MG63 (cell line): ENCODE data around the gene ZNF230. TPM values are rescaled to one million over a fixed set of nuclear protein-coding genes. Genes with fewer than 3 reads are reported as not detected.

Experiments
- DNase-seq: peaks from one replicate; pipeline ENCODE4 v3.0.0-alpha.2; 2020
- H3K27me3 ChIP-seq: fragments of 250-450 bp; sonication (Bioruptor Pico); 2 replicates; pipeline ENCODE4 v1.5.1; 2020; ENCODE audit warnings: mild to moderate bottlenecking, moderate library complexity
- H3K36me3 ChIP-seq: fragments of 250-450 bp; sonication (Bioruptor Pico); 2 replicates; pipeline ENCODE4 v1.5.1; 2020; ENCODE audit warnings: mild to moderate bottlenecking, moderate library complexity
- H3K4me3 ChIP-seq: fragments of 250-450 bp; sonication (Bioruptor Pico); 2 replicates; pipeline ENCODE4 v1.5.1; 2020; ENCODE audit warnings: mild to moderate bottlenecking, moderate library complexity
- H3K9me3 ChIP-seq: fragments of 250-450 bp; sonication (Bioruptor Pico); 2 replicates; pipeline ENCODE4 v1.5.1; 2020; ENCODE audit warnings: mild to moderate bottlenecking, moderate library complexity
- total RNA-seq: library from RNA; depleted of rRNA; stranded (reverse); fragments of >200 nt; shearing (Covaris generic); gene quantifications from 2 replicates; pipeline ENCODE4 v1.2.3, GENCODE V29; 2014; ENCODE audit warnings: low replicate concordance; rRNA removed

ZNF230 gene
- total RNA-seq, 1 experiment from 2014 or later = 1.2 TPM

DNA sequence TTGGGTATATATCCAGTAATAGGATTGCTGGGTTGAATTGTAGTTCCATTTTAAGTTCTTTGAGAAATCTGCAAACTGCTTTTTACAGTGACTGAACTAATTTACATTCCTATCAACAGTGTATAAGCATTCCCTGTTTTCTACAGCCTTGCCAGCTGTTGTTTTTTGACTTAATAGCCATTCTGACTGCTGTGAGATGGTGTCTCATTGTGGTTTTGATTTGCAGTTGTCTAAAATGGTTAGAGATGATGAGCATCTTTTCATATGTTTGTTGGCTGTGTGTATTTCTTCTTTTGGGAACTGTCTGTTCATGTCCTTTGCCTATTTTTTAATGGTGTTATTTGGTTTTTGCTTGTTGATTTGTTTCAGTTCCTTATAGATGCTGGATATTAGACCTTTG lies 18.5 kb downstream of the ZNF230 start:
- no peaks in the 10 kb centered on the region for H3K36me3 ChIP-seq
- H3K4me3 ChIP-seq = no peak overlapping the region
- H3K27me3 ChIP-seq = no peaks in the 10 kb centered on the region
- peaks cover 11% of the 10 kb centered on the region for H3K9me3 ChIP-seq
- DNase-seq = no peak

DNA sequence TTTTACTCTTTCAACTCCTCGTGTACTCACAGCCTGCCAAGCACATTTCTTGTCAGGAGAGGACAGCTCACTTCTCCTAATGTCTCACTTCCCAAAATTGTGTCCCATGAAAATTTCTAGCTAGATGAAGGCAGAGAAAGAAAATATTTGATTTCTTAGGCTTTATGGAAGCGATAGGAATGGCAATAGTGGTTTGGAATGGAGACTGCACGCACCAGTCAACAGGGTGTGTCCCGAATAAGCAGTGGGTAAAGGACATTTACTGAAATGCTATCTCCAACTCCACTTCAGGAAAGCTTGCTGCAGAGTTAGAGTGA lies 22.1 kb downstream of the ZNF230 start:
- Histone ChIP-seq H3K27me3 (no peaks in the 10 kb centered on the region), H3K36me3 (peaks cover 25% of the 10 kb centered on the region), H3K9me3 (peaks cover 22% of the 10 kb centered on the region), H3K4me3 (peak overlapping the region; percentile 74)
- no peak for DNase-seq

DNA sequence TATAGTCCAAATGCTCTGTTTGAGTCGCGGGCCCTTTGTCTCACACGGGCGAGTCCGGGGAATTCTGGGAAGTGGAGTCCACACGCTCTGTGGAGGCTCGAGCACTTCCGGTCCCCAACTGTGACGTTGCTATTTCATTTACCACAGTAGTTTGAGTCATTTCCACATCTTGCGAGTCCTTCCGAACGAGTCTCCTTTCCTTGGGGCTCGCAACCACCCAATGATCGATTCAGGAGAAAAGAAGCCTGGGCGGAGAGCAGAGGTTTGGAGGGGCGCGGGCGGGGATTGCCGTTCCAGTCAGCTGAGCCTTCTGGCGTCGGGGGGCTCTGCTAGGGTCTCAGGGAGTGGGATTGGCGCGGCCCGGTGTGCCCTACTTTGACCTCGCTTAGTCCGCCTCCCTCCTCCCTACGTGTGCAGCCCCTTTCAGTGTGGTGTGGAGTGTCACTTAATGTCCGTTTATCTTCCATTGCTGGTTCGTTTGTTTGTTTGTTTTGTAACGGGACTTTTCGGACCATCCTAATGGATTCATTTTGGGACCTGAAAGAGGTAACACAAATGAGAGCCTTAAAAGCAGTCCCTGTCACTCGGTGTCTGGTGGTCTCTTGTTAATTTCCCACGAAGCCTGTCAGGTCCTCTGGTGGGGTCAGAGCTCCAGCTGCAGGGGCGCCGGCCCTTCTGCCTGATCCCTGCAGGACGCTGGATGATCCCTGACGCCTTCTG lies 22.6 kb downstream of the ZNF230 start, which contains the start of gene ZNF222:
Gene ZNF222, plus strand, starts transcription at position 163 of the 720 bp plus-strand sequence. Its CDS starts 58 bp downstream, at position 221.
- Histone ChIP-seq H3K36me3 (peaks cover 30% of the 10 kb centered on the region), H3K27me3 (no peaks in the 10 kb centered on the region)
- peak; percentile 88 for DNase-seq

DNA sequence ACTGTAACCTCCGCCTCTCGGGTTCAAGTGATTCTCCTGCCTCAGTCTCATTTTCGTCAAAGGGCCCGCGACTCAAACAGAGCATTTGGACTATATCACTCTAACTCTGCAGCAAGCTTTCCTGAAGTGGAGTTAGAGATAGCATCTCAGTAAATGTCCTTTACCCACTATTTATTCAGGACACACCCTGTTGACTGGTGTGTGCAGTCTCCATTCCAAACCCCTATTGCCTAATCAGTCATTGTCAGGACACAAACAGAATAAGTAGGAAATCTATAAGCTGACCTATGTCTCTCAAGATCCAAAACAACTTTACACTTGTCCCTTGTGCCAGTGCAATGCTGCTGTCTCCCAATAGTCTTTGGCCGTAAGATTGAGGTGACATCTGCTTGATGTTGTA lies 23.9 kb downstream of the ZNF230 start:
- Histone ChIP-seq H3K4me3 (no peak overlapping the region), H3K27me3 (no peaks in the 10 kb centered on the region), H3K36me3 (peaks cover 42% of the 10 kb centered on the region), H3K9me3 (peaks cover 35% of the 10 kb centered on the region)
- DNase-seq = no peak

More for the DNA sequence above, 22.6 kb downstream of the ZNF230 start, which contains the start of gene ZNF222:
- peaks cover 25% of the 10 kb centered on the region for H3K9me3 ChIP-seq
- peak within 1 kb of the TSS; percentile 74 for H3K4me3 ChIP-seq

DNA sequence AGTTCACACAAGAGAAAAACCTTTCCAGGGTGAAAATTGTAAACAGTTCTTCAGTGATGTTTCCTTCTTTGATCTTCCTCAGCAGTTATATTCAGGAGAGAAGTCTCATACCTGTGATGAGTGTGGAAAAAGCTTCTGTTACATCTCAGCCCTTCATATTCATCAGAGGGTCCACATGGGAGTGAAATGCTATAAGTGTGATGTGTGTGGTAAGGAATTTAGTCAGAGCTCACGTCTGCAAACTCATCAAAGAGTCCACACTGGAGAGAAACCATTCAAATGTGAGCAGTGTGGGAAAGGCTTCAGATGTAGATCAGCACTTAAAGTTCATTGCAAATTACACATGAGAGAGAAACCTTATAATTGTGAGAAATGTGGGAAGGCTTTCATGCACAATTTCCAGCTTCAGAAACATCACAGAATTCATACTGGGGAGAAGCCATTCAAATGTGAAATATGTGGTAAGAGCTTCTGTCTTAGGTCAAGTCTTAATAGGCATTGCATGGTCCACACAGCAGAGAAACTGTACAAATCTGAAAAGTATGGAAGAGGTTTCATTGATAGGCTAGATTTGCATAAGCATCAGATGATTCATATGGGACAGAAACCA lies 29.3 kb downstream of the ZNF230 start:
- H3K36me3 ChIP-seq = peaks cover 50% of the 10 kb centered on the region
- H3K4me3 ChIP-seq = no peak overlapping the region
- DNase-seq = no peak
- no peaks in the 10 kb centered on the region for H3K27me3 ChIP-seq
- peaks cover 45% of the 10 kb centered on the region for H3K9me3 ChIP-seq

DNA sequence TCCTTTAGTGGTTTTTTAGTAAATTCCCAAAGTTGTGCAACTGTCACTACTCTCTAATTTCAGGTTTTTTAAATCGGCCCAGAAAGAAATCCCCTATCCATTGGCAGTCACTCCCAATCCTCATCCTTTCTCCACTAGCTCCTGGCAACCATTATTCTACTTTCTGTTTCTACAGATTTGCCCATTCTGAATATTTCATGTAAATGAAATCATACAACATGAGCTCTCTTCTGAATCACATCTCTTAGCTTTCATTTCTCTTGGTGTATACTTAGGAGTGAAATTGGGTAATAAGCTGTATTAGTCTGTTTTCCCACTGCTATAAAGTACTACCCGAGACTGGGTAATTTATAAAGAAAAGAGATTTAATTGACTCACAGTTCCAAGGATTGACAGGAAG lies 39.4 kb downstream of the ZNF230 start:
- no peaks in the 10 kb centered on the region for H3K36me3 ChIP-seq
- peaks cover 15% of the 10 kb centered on the region for H3K9me3 ChIP-seq
- DNase-seq = no peak
- H3K27me3 ChIP-seq = no peaks in the 10 kb centered on the region
- no peak overlapping the region for H3K4me3 ChIP-seq

DNA sequence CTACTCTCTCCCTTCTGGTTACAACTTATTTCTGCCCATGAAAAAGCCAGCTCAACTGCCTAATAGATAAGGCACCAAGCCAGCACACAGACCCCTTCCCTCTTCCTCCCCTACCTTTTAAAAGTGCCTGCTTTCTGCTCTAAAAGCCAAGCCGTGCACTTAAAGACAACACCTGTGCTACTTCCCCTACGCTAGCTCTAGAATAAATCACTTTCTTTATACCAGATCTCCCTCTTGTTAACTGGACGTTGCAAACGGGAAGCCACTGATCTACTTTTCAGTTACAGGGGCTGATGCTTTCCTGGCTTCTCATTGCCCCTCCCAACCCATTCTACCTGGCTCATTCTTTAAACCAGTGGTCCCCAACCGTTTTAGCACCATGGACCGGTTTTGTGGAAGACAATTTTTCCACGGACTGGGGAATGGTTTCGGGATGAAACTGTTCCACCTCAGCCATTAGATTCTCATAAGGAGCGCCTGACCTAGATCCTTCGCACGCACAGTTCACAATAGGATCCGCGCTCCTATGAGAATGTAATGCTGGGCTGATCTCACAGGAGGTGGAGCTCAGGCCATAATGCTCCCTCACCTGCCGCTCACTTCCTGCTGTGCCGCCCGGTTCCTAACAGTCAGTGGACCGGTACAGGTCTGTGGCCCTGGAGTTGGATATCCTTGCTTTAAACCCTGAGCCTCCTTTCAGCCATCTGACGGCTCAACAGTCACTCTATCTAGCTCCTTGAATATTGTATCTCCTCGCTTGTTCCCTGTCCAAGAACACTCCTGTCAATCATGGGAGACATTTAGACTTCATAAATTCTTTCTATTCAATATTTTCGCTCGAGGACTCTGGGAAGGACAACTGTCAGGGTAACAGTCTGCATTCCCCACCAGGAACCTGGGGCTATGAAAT lies 48.2 kb downstream of the ZNF230 start:
- peak overlapping the region; percentile 63 for H3K4me3 ChIP-seq
- no peaks in the 10 kb centered on the region for H3K27me3 ChIP-seq
- no peak for DNase-seq
- H3K36me3 ChIP-seq = peaks cover 6% of the 10 kb centered on the region
- peaks cover 16% of the 10 kb centered on the region for H3K9me3 ChIP-seq

DNA sequence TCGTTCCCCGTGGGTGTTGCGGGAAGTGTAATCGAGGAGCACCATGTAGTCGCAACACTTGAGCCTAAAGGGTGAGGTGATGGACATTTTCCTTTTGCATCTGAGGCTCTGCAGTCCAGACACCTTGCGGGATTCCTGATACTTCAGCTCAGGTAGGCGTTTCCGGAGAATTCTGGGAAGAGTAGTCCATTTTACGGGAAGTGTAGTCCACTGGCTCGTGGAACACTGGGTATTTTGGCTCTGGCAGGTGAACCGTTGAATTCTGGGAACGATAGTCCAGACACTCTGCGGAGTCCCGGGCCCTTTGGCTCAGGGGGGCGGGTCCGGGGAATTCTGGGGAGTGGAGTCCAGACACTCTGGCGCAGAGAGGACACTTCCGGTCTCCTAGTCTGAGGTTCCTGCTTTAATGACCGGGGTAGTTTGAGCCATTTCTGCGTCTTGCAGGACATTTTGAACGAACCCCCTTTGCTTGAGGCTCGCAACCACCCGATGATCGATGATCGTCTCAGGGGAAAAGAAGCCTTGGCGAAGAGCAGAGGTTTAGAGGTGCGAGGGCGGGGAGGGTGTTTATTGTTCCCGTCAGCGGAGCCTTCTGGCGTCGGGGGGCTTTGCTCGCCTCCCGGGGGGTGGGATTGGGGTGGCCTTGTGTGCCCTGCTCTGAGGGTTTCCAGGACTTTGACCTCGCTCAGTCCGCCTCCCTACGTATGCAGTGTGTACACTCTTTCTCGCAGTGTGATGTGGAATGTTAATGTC lies 49.1 kb downstream of the ZNF230 start, which contains the start of gene ZNF223:
Gene ZNF223, plus strand, starts transcription at position 387 of the 753 bp plus-strand sequence. CDS start 3,141 bp downstream, outside the sequence.
- peaks cover 16% of the 10 kb centered on the region for H3K9me3 ChIP-seq
- H3K36me3 ChIP-seq = peaks cover 6% of the 10 kb centered on the region
- peak; percentile 93 for DNase-seq
- no peaks in the 10 kb centered on the region for H3K27me3 ChIP-seq
- peak within 1 kb of the TSS; percentile 63 for H3K4me3 ChIP-seq

DNA sequence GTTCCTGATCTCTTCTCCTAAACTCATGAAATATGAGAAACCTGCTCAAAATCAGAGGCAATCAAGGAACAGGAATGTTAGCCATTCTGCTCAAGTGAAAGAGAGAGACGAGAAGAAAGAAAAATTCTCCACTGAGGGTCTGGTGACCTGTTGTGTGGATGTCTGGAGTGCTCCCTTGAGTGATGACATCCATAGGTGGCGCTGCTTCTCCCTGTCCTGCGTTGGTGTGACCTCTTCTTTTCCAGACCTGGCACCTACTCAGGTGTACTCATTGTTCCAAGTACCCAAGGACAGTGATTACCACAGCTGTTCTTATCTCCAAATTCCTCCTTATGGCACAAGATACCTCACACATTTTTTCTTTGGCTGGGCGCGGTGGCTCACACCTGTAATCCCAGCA lies 53.1 kb downstream of the ZNF230 start:
- no peak for DNase-seq
- H3K36me3 ChIP-seq = peaks cover 6% of the 10 kb centered on the region
- peaks cover 14% of the 10 kb centered on the region for H3K9me3 ChIP-seq
- H3K27me3 ChIP-seq = no peaks in the 10 kb centered on the region
- H3K4me3 ChIP-seq = no peak overlapping the region

DNA sequence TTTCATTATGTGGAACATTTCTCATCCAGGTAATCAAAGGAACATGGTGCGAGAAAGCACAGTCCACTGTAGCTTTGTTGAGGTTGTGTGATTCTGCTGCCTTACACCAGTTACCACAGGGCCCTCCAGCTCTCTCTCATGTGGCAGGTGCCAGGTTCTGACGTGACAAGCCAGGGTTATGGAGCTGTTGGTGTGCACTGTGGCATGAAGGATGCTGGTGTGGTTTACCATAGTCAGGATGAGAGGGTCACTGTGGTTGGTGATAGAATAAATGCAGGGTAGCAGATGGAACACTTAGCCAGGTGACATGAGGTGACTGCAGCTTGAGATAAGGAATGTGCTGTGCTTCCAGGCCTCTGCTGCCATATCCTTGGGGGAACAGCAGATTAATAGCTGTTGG lies 56.5 kb downstream of the ZNF230 start:
- Histone ChIP-seq H3K4me3 (no peak overlapping the region), H3K9me3 (peaks cover 4% of the 10 kb centered on the region), H3K36me3 (peaks cover 6% of the 10 kb centered on the region), H3K27me3 (no peaks in the 10 kb centered on the region; the same call in 1 of the 2 replicates)
- DNase-seq = no peak

DNA sequence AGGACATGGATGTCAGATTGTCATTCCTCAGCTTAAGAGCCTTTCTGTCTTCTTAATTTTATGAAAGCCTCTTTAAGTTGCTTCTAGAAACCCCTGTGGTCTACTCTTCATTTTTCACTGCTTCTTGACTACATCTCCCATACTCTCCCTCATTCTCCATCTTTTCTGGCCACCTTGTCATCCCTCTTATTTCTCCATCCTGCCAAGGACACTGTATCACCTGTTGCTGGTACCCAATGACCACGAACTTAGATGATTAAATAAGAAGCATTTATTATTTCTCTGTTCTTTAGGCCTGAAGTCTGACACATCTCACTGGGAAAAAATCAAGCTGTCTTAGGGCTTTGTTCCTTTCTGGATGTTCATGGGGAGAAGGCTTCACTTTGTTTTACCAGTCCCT lies 58.3 kb downstream of the ZNF230 start:
- DNase-seq = no peak
- no peak overlapping the region for H3K4me3 ChIP-seq
- H3K9me3 ChIP-seq = peaks cover 14% of the 10 kb centered on the region
- no peaks in the 10 kb centered on the region; the same call in 1 of the 2 replicates for H3K36me3 ChIP-seq
- H3K27me3 ChIP-seq = no peaks in the 10 kb centered on the region; the same call in 1 of the 2 replicates

Other genes with a start within 250 kb of the ZNF230 start
- gene SMG9, start 248.0 kb upstream of the ZNF230 start, total RNA-seq = 40.8 and 58.6 TPM in 2 replicates
- 5.0 and 6.1 TPM in 2 replicates for gene KCNN4, start 222.0 kb upstream of the ZNF230 start, total RNA-seq
- gene LYPD5, start 200.5 kb upstream of the ZNF230 start, total RNA-seq = not detected in 2 replicates
- 5.4 and 9.0 TPM in 2 replicates for gene ZNF283, start 175.6 kb upstream of the ZNF230 start, total RNA-seq
- gene ZNF404, start 119.0 kb upstream of the ZNF230 start, total RNA-seq = 0.76 and 1.9 TPM in 2 replicates
- 6.8 and 8.6 TPM in 2 replicates for gene ZNF45, start 67.7 kb upstream of the ZNF230 start, total RNA-seq
- gene ZNF221, start 51.7 kb upstream of the ZNF230 start, total RNA-seq = 1.4 and 1.6 TPM in 2 replicates
- gene ZNF155, start 18.8 kb upstream of the ZNF230 start, total RNA-seq = 2.3 and 4.5 TPM in 2 replicates
- gene ZNF222, start 22.4 kb downstream of the ZNF230 start, total RNA-seq = 2.2 and 9.1 TPM in 2 replicates
- 0.63 and 2.9 TPM in 2 replicates for gene ZNF223, start 49.1 kb downstream of the ZNF230 start, total RNA-seq
- 1.4 and 1.7 TPM in 2 replicates for gene ZNF284, start 69.2 kb downstream of the ZNF230 start, total RNA-seq
- gene ZNF224, start 91.4 kb downstream of the ZNF230 start, total RNA-seq = 7.7 and 17.1 TPM in 2 replicates
- gene ZNF225, start 110.4 kb downstream of the ZNF230 start, total RNA-seq = 1.3 and 3.1 TPM in 2 replicates
- 3.9 and 10.0 TPM in 2 replicates for gene ZNF234, start 138.6 kb downstream of the ZNF230 start, total RNA-seq
- 8.8 and 12.7 TPM in 2 replicates for gene ZNF226, start 162.1 kb downstream of the ZNF230 start, total RNA-seq
- gene ZNF227, start 209.6 kb downstream of the ZNF230 start, total RNA-seq = 6.5 and 7.3 TPM in 2 replicates